ENCODE measurements around the gene IRS1.

- TF ChIP-seq, protein P1, sequence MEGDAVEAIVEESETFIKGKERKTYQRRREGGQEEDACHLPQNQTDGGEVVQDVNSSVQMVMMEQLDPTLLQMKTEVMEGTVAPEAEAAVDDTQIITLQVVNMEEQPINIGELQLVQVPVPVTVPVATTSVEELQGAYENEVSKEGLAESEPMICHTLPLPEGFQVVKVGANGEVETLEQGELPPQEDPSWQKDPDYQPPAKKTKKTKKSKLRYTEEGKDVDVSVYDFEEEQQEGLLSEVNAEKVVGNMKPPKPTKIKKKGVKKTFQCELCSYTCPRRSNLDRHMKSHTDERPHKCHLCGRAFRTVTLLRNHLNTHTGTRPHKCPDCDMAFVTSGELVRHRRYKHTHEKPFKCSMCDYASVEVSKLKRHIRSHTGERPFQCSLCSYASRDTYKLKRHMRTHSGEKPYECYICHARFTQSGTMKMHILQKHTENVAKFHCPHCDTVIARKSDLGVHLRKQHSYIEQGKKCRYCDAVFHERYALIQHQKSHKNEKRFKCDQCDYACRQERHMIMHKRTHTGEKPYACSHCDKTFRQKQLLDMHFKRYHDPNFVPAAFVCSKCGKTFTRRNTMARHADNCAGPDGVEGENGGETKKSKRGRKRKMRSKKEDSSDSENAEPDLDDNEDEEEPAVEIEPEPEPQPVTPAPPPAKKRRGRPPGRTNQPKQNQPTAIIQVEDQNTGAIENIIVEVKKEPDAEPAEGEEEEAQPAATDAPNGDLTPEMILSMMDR (IDR thresholded peaks at IDR 0.05; ENCODE audit: borderline replicate concordance, extremely low read depth, low read length, poor library complexity, severe bottlenecking) = no peak
- no peak for TF ChIP-seq EZH2 (IDR thresholded peaks at IDR 0.05; ENCODE audit: borderline replicate concordance, low read depth, low read length, severe bottlenecking)
These were observed 106.1 kb downstream of the IRS1 start for GRCh38 chr2:226693521-226693920.
